GM08714 (cell line): ENCODE results near the gene ANHX.
"Not testable (repeated sequence)": the region's sequence is repeated elsewhere in the genome, so short reads cannot be mapped to it uniquely, and the experiment has no call there.

Source experiments
- H3K4me3 ChIP-seq: fragments of 200-500 bp; sonication (Bioruptor generic); 2 replicates; pipeline ENCODE4 v1.5.1; 2014; ENCODE audit warnings: mild to moderate bottlenecking, low read length, inconsistent platforms
- ZNF274 ChIP-seq: IDR thresholded peaks from 2 replicates; pipeline ENCODE4 v1.6.1; 2012; ENCODE audit warnings: mild to moderate bottlenecking, low read depth, low read length

ANHX gene

GRCh38 chr12:133235401-133236112 is at the start of gene ANHX:
Gene ANHX (minus strand): TSS chr12:133235877. CDS start chr12:133234356, 1,521 bp downstream.
- no peak for TF ChIP-seq ZNF274

GRCh38 chr12:133264668-133265067 is 29.0 kb upstream of the ANHX start:
- H3K4me3 ChIP-seq, result not testable (repeated sequence)

More at GRCh38 chr12:133235401-133236112, at the start of gene ANHX:
- H3K4me3 ChIP-seq, result no peak within 1 kb of the TSS

- H3K4me3 ChIP-seq, result no peak overlapping the region
- TF ChIP-seq ZNF274, result no peak
Measured at GRCh38 chr12:133264173-133264572, 28.5 kb upstream of the ANHX start.

GRCh38 chr12:133256321-133256720 is 20.6 kb upstream of the ANHX start:
- no peak overlapping the region for H3K4me3 ChIP-seq
- TF ChIP-seq ZNF274, result no peak

- not testable (repeated sequence) for H3K4me3 ChIP-seq
Measured at GRCh38 chr12:133255833-133256232, 20.2 kb upstream of the ANHX start.

- TF ChIP-seq ZNF274, result no peak
Measured at GRCh38 chr12:133251732-133252131, 16.1 kb upstream of the ANHX start.

GRCh38 chr12:133236556-133236955 is 879 bp upstream of the ANHX start:
- no peak overlapping the region for H3K4me3 ChIP-seq
- TF ChIP-seq ZNF274, result no peak

More at GRCh38 chr12:133251732-133252131, 16.1 kb upstream of the ANHX start:
- no peak overlapping the region for H3K4me3 ChIP-seq

- H3K4me3 ChIP-seq, result no peak overlapping the region
- no peak for TF ChIP-seq ZNF274
Measured at GRCh38 chr12:133236144-133236543, 467 bp upstream of the ANHX start.

- H3K4me3 ChIP-seq, result no peak overlapping the region
- TF ChIP-seq ZNF274, result no peak
Measured at GRCh38 chr12:133234971-133235370, 706 bp downstream of the ANHX start.

GRCh38 chr12:133233993-133234564 is 1.6 kb downstream of the ANHX start:
- no peak for TF ChIP-seq ZNF274
- no peak overlapping the region for H3K4me3 ChIP-seq

- no peak overlapping the region for H3K4me3 ChIP-seq
- TF ChIP-seq ZNF274, result no peak
Measured at GRCh38 chr12:133233006-133233405, 2.7 kb downstream of the ANHX start.

GRCh38 chr12:133231001-133231400 is 4.7 kb downstream of the ANHX start:
- no peak for TF ChIP-seq ZNF274
- no peak overlapping the region for H3K4me3 ChIP-seq

GRCh38 chr12:133227281-133227852 is 8.3 kb downstream of the ANHX start:
- no peak overlapping the region for H3K4me3 ChIP-seq
- TF ChIP-seq ZNF274, result no peak

GRCh38 chr12:133226690-133227089 is 9.0 kb downstream of the ANHX start:
- no peak overlapping the region for H3K4me3 ChIP-seq
- no peak for TF ChIP-seq ZNF274

- H3K4me3 ChIP-seq, result no peak overlapping the region
- no peak for TF ChIP-seq ZNF274
Measured at GRCh38 chr12:133225527-133225926, 10.2 kb downstream of the ANHX start.
